ENCODE results near the gene SYF2.

The SYF2 gene

GRCh38 chr1:25184001-25184762 lies 48.1 kb downstream of the SYF2 start:
- DNase-seq (ENCODE audit: low read depth) = no peak

- no peak for DNase-seq (ENCODE audit: low read depth)
Observed at GRCh38 chr1:25183126-25183980, 48.9 kb downstream of the SYF2 start.

GRCh38 chr1:25182629-25183028 lies 49.7 kb downstream of the SYF2 start:
- DNase-seq (ENCODE audit: low read depth) = peak; percentile 19

GRCh38 chr1:25180996-25181395 lies 51.3 kb downstream of the SYF2 start:
- DNase-seq (ENCODE audit: low read depth) = no peak

- DNase-seq (ENCODE audit: low read depth) = no peak
Observed at GRCh38 chr1:25178917-25179561, 53.3 kb downstream of the SYF2 start.

GRCh38 chr1:25174730-25175612 lies 57.3 kb downstream of the SYF2 start:
- no peak for DNase-seq (ENCODE audit: low read depth)

GRCh38 chr1:25174363-25174729 lies 58.0 kb downstream of the SYF2 start:
- no peak for DNase-seq (ENCODE audit: low read depth)

GRCh38 chr1:25173809-25174340 lies 58.4 kb downstream of the SYF2 start:
- DNase-seq (ENCODE audit: low read depth) = no peak
